CD8-positive, alpha-beta memory T cell (primary cell): ENCODE results near the gene PRDM2. TPM values are rescaled to one million over a fixed set of nuclear protein-coding genes. Genes with fewer than 3 reads are reported as not detected.

Experiments
- CTCF ChIA-PET: fragments of 350-600 bp; sonication (Branson Sonifier 250); formaldehyde crosslinking; loops from one replicate; lab custom pipeline; 2021; ENCODE audit warnings: antibody characterized with exemption; lab: Charles Lee
- POLR2A ChIA-PET: fragments of 350-600 bp; sonication (Branson Sonifier 250); formaldehyde crosslinking; loops from one replicate; lab custom pipeline; 2021; ENCODE audit warnings: antibody characterized with exemption; lab: Charles Lee
- DNase-seq, 5 donors: peaks; one replicate each; pipeline versions ENCODE4 v3.0.0 to v3.0.0-alpha.2; 2020 to 2022; ENCODE audit warnings: mixed read lengths in 1 of 5
- H3K27ac ChIP-seq: one replicate; pipeline ENCODE4 v1.7.0; 2013; ENCODE audit warnings: low read depth, mild to moderate bottlenecking, low read length, moderate library complexity
- H3K27me3 ChIP-seq: 2 replicates; pipeline ENCODE4 v1.7.0; 2013; ENCODE audit warnings: low read length, mild to moderate bottlenecking; ENCODE audit not compliant: insufficient read depth, poor library complexity, severe bottlenecking
- H3K36me3 ChIP-seq: 2 replicates; pipeline ENCODE4 v1.7.0; 2013; ENCODE audit warnings: mild to moderate bottlenecking, low read length, moderate library complexity; ENCODE audit not compliant: insufficient read depth
- H3K4me1 ChIP-seq: 2 replicates; pipeline ENCODE4 v1.7.0; 2013; ENCODE audit warnings: mild to moderate bottlenecking, low read length, moderate library complexity; ENCODE audit not compliant: insufficient read depth
- H3K4me3 ChIP-seq: 2 replicates; pipeline ENCODE4 v1.7.0; 2013; ENCODE audit warnings: mild to moderate bottlenecking, low read length
- H3K9me3 ChIP-seq: 2 replicates; pipeline ENCODE4 v1.7.0; 2013; ENCODE audit warnings: mild to moderate bottlenecking, low read length
- H3K27ac Mint-ChIP-seq, 8 donors: one replicate each; pipeline ENCODE4 v1.8.0; 2020 to 2021; ENCODE audit warnings: mixed read lengths in 8 of 8, mild to moderate bottlenecking in 6 of 8, inconsistent platforms in 3 of 8, moderate library complexity in 3 of 8
- H3K27me3 Mint-ChIP-seq, 2 donors: one replicate each; pipeline ENCODE4 v1.8.0; 2020 to 2021; ENCODE audit warnings: mixed read lengths in 2 of 2, mild to moderate bottlenecking in 1 of 2, moderate library complexity in 1 of 2
- H3K36me3 Mint-ChIP-seq, 3 donors: one replicate each; pipeline ENCODE4 v1.8.0; 2020 to 2021; ENCODE audit warnings: mixed read lengths in 3 of 3, inconsistent platforms in 1 of 3, mild to moderate bottlenecking in 1 of 3
- H3K4me1 Mint-ChIP-seq, 3 donors: one replicate each; pipeline ENCODE4 v1.8.0; 2020 to 2021; ENCODE audit warnings: mixed read lengths in 3 of 3, inconsistent platforms in 1 of 3, mild to moderate bottlenecking in 1 of 3
- H3K4me3 Mint-ChIP-seq, 7 donors: one replicate each; pipeline ENCODE4 v1.8.0; 2020 to 2021; ENCODE audit warnings: mixed read lengths in 7 of 7, mild to moderate bottlenecking in 6 of 7, moderate library complexity in 4 of 7, inconsistent platforms in 2 of 7
- H3K9me3 Mint-ChIP-seq, 5 donors: one replicate each; pipeline ENCODE4 v1.8.0; 2020 to 2022; ENCODE audit warnings: mixed read lengths in 5 of 5, mild to moderate bottlenecking in 3 of 5, moderate library complexity in 2 of 5, inconsistent platforms in 1 of 5
- polyA plus RNA-seq: library from polyadenylated mRNA; unstranded; fragments of 300-500 nt; fragmentation: Illumina TruSeq; gene quantifications from one replicate; pipeline ENCODE4 v1.2.3, GENCODE V29; 2021
- total RNA-seq, 2 experiments: library from RNA; stranded (reverse); gene quantifications; one replicate each; pipeline ENCODE4 v1.2.3, GENCODE V29; 2021

The PRDM2 gene
- total and polyA plus RNA-seq, 3 experiments from 2014 or later, result 24.4 to 70.1 (median 67.9) TPM

GRCh38 chr1:13826591-13826990 lies 126.6 kb downstream of the PRDM2 start:
- H3K4me1 ChIP-seq, result no peaks in the 10 kb centered on the region
- H3K4me3 ChIP-seq, result no peak overlapping the region
- no peak for DNase-seq
- H3K27ac Mint-ChIP-seq, result no peak overlapping the region
- H3K27me3 Mint-ChIP-seq, result peaks cover 1 to 6% of the 10 kb centered on the region in 2 donors
- H3K9me3 Mint-ChIP-seq, result no peaks in the 10 kb centered on the region
- CTCF ChIA-PET, result no interaction called here
- H3K4me1 Mint-ChIP-seq, result peaks cover 0 to 6% (median 0%) of the 10 kb centered on the region in 3 donors
- H3K4me3 Mint-ChIP-seq, result no peak overlapping the region
- H3K9me3 ChIP-seq, result no peaks in the 10 kb centered on the region
- POLR2A ChIA-PET, result no interaction called here
- H3K36me3 ChIP-seq, result no peaks in the 10 kb centered on the region
- no peak overlapping the region for H3K27ac ChIP-seq
- peaks cover 0 to 35% (median 12%) of the 10 kb centered on the region in 3 donors for H3K36me3 Mint-ChIP-seq
- H3K27me3 ChIP-seq, result peaks cover 4% of the 10 kb centered on the region

GRCh38 chr1:13828454-13829151 lies 128.6 kb downstream of the PRDM2 start:
- H3K4me1 ChIP-seq, result no peaks in the 10 kb centered on the region
- Mint-ChIP-seq H3K27ac (no peak overlapping the region), H3K36me3 (peaks cover 0 to 18% (median 4%) of the 10 kb centered on the region in 3 donors), H3K4me3 (peak overlapping the region in 1 of 7 donors; percentile 56), H3K27me3 (peaks cover 1 to 6% of the 10 kb centered on the region in 2 donors), H3K4me1 (peaks cover 0 to 6% (median 0%) of the 10 kb centered on the region in 3 donors), H3K9me3 (no peaks in the 10 kb centered on the region)
- no peak for DNase-seq
- POLR2A ChIA-PET, result no interaction called here
- H3K36me3 ChIP-seq, result no peaks in the 10 kb centered on the region
- H3K4me3 ChIP-seq, result no peak overlapping the region
- CTCF ChIA-PET, result interaction anchor here (0.8 kb wide), 1 partner anchor 80 kb away, joined by 3 read pairs; no protein-coding TSS in a partner anchor
- peaks cover 4% of the 10 kb centered on the region for H3K27me3 ChIP-seq
- H3K27ac ChIP-seq, result no peak overlapping the region
- no peaks in the 10 kb centered on the region for H3K9me3 ChIP-seq

- H3K36me3 Mint-ChIP-seq, result peaks cover 0 to 13% (median 2%) of the 10 kb centered on the region in 3 donors
- no peak overlapping the region for H3K27ac Mint-ChIP-seq
- H3K27me3 Mint-ChIP-seq, result peaks cover 1 to 6% of the 10 kb centered on the region in 2 donors
- Histone ChIP-seq H3K27me3 (peaks cover 4% of the 10 kb centered on the region), H3K36me3 (no peaks in the 10 kb centered on the region), H3K27ac (no peak overlapping the region), H3K4me3 (no peak overlapping the region), H3K4me1 (no peaks in the 10 kb centered on the region), H3K9me3 (no peaks in the 10 kb centered on the region)
- H3K4me3 Mint-ChIP-seq, result peak overlapping the region in 1 of 7 donors; percentile 56
- no peak for DNase-seq
- ChIA-PET CTCF (interaction anchor here (0.8 kb wide), 1 partner anchor 79 kb away, joined by 3 read pairs; no protein-coding TSS in a partner anchor), POLR2A (no interaction called here)
- H3K4me1 Mint-ChIP-seq, result peaks cover 0 to 6% (median 0%) of the 10 kb centered on the region in 3 donors
- H3K9me3 Mint-ChIP-seq, result no peaks in the 10 kb centered on the region
Measured at GRCh38 chr1:13829152-13829769, 129.3 kb downstream of the PRDM2 start.

- CTCF ChIA-PET, result no interaction called here
Measured at GRCh38 chr1:13830170-13830569, 130.2 kb downstream of the PRDM2 start.

GRCh38 chr1:13830616-13831280 lies 130.8 kb downstream of the PRDM2 start:
- Histone ChIP-seq H3K36me3 (no peaks in the 10 kb centered on the region), H3K27me3 (peaks cover 4% of the 10 kb centered on the region), H3K4me1 (no peaks in the 10 kb centered on the region), H3K4me3 (no peak overlapping the region), H3K9me3 (no peaks in the 10 kb centered on the region), H3K27ac (no peak overlapping the region)
- Mint-ChIP-seq H3K36me3 (peaks cover 0 to 2% (median under 1%) of the 10 kb centered on the region in 3 donors), H3K27ac (no peak overlapping the region), H3K4me3 (no peak overlapping the region), H3K9me3 (no peaks in the 10 kb centered on the region), H3K4me1 (peaks cover 0 to 6% (median 0%) of the 10 kb centered on the region in 3 donors), H3K27me3 (peaks cover 1 to 10% of the 10 kb centered on the region in 2 donors)
- ChIA-PET CTCF (no interaction called here), POLR2A (no interaction called here)
- no peak for DNase-seq

More at GRCh38 chr1:13830170-13830569, 130.2 kb downstream of the PRDM2 start:
- no peaks in the 10 kb centered on the region for H3K9me3 ChIP-seq
- no peaks in the 10 kb centered on the region for H3K36me3 ChIP-seq
- no peak overlapping the region for H3K27ac Mint-ChIP-seq
- POLR2A ChIA-PET, result no interaction called here
- H3K9me3 Mint-ChIP-seq, result no peaks in the 10 kb centered on the region
- DNase-seq, result no peak
- H3K36me3 Mint-ChIP-seq, result peaks cover 0 to 4% (median 2%) of the 10 kb centered on the region in 3 donors
- H3K27ac ChIP-seq, result no peak overlapping the region
- H3K4me3 Mint-ChIP-seq, result no peak overlapping the region
- no peaks in the 10 kb centered on the region for H3K4me1 ChIP-seq
- H3K4me3 ChIP-seq, result no peak overlapping the region
- peaks cover 4% of the 10 kb centered on the region for H3K27me3 ChIP-seq
- peaks cover 1 to 6% of the 10 kb centered on the region in 2 donors for H3K27me3 Mint-ChIP-seq
- H3K4me1 Mint-ChIP-seq, result peaks cover 0 to 6% (median 0%) of the 10 kb centered on the region in 3 donors

GRCh38 chr1:13832100-13832499 lies 132.1 kb downstream of the PRDM2 start:
- Histone ChIP-seq H3K4me3 (no peak overlapping the region), H3K36me3 (no peaks in the 10 kb centered on the region), H3K27me3 (peaks cover 4% of the 10 kb centered on the region), H3K27ac (no peak overlapping the region), H3K9me3 (no peaks in the 10 kb centered on the region), H3K4me1 (no peaks in the 10 kb centered on the region)
- Mint-ChIP-seq H3K36me3 (no peaks in the 10 kb centered on the region), H3K4me1 (peaks cover 0 to 6% (median 0%) of the 10 kb centered on the region in 3 donors), H3K27ac (no peak overlapping the region), H3K27me3 (peaks cover 9 to 18% of the 10 kb centered on the region in 2 donors), H3K9me3 (peaks cover 0 to 3% (median 0%) of the 10 kb centered on the region in 5 donors), H3K4me3 (no peak overlapping the region)
- no peak for DNase-seq
- ChIA-PET CTCF (no interaction called here), POLR2A (no interaction called here)

- POLR2A ChIA-PET, result no interaction called here
Measured at GRCh38 chr1:13832536-13832935, 132.5 kb downstream of the PRDM2 start.

More at GRCh38 chr1:13832536-13832935, 132.5 kb downstream of the PRDM2 start:
- Histone ChIP-seq H3K36me3 (no peaks in the 10 kb centered on the region), H3K4me3 (no peak overlapping the region), H3K9me3 (no peaks in the 10 kb centered on the region), H3K27me3 (peaks cover 4% of the 10 kb centered on the region), H3K4me1 (no peaks in the 10 kb centered on the region), H3K27ac (no peak overlapping the region)
- CTCF ChIA-PET, result no interaction called here
- H3K36me3 Mint-ChIP-seq, result no peaks in the 10 kb centered on the region
- peaks cover 9 to 21% of the 10 kb centered on the region in 2 donors for H3K27me3 Mint-ChIP-seq
- H3K9me3 Mint-ChIP-seq, result peaks cover 0 to 3% (median 0%) of the 10 kb centered on the region in 5 donors
- H3K4me3 Mint-ChIP-seq, result no peak overlapping the region
- H3K27ac Mint-ChIP-seq, result peak overlapping the region in 1 of 8 donors; percentile 39
- H3K4me1 Mint-ChIP-seq, result peaks cover 0 to 6% (median 0%) of the 10 kb centered on the region in 3 donors
- DNase-seq, result no peak
